OCI-LY7 (cell line): Measurements from ENCODE around the gene INPP4A. TPM values are rescaled to one million over a fixed set of nuclear protein-coding genes. Genes with fewer than 3 reads are reported as not detected.

Experiments
- BruUV-seq: library from RNA; stranded (reverse); fragments of 400-500 nt; replicated peaks from 2 replicates; lab custom pipeline; 2021; lab: Mats Ljungman, UMichigan
- CTCF ChIA-PET: fragments of 300-600 bp; sonication (Branson Sonifier 250); formaldehyde crosslinking; loops from one replicate; lab custom pipeline; 2022; ENCODE audit warnings: antibody characterized with exemption; ENCODE audit not compliant: unreplicated experiment; lab: Charles Lee
- POLR2A ChIA-PET: fragments of 300-600 bp; sonication (Branson Sonifier 250); formaldehyde crosslinking; loops from one replicate; lab custom pipeline; 2022; ENCODE audit warnings: antibody characterized with exemption; lab: Charles Lee
- DNase-seq: peaks from one replicate; pipeline ENCODE4 v3.0.0-alpha.2; 2015; ENCODE audit warnings: low spot score
- H2AFZ ChIP-seq: fragments of 200-600 bp; sonication (generic), shearing (Covaris generic); 2 replicates; pipeline ENCODE4 v1.6.1; 2014; ENCODE audit warnings: mild to moderate bottlenecking, antibody characterized with exemption, low read length, moderate library complexity
- H3K27ac ChIP-seq: fragments of 200-600 bp; sonication (generic); 2 replicates; pipeline ENCODE4 v1.5.1; 2014; ENCODE audit warnings: mixed run types, low read depth, mild to moderate bottlenecking, moderate library complexity, low read length, inconsistent platforms; ENCODE audit not compliant: poor library complexity, severe bottlenecking
- H3K36me3 ChIP-seq: fragments of 200-600 bp; sonication (generic); 2 replicates; pipeline ENCODE4 v1.6.1; 2014; ENCODE audit warnings: mild to moderate bottlenecking, antibody characterized with exemption, low read length, moderate library complexity, mixed read lengths; ENCODE audit not compliant: insufficient read depth
- H3K4me1 ChIP-seq: fragments of 200-600 bp; sonication (generic); 2 replicates; pipeline ENCODE4 v1.5.1; 2014; ENCODE audit warnings: mild to moderate bottlenecking, low read length; ENCODE audit not compliant: insufficient read depth, poor library complexity, severe bottlenecking
- H3K4me2 ChIP-seq: fragments of 200-600 bp; sonication (generic); 2 replicates; pipeline ENCODE4 v1.6.1; 2014; ENCODE audit warnings: mild to moderate bottlenecking, low read length
- H3K4me3 ChIP-seq: fragments of 200-600 bp; sonication (generic); 2 replicates; pipeline ENCODE4 v1.5.1; 2014; ENCODE audit warnings: mild to moderate bottlenecking, low read depth, low read length; ENCODE audit not compliant: poor library complexity, severe bottlenecking
- H3K79me2 ChIP-seq: fragments of 200-600 bp; sonication (generic); 2 replicates; pipeline ENCODE4 v1.6.1; 2016; ENCODE audit warnings: low read depth, mild to moderate bottlenecking, low read length, moderate library complexity, mixed read lengths; ENCODE audit not compliant: insufficient read depth
- H3K9me2 ChIP-seq: fragments of 200-600 bp; sonication (generic); 2 replicates; pipeline ENCODE4 v1.6.1; 2016; ENCODE audit warnings: mild to moderate bottlenecking, low read length, mixed read lengths; ENCODE audit not compliant: insufficient read depth
- H3K9me3 ChIP-seq: fragments of 200-600 bp; sonication (generic); 2 replicates; pipeline ENCODE4 v1.6.1; 2014; ENCODE audit warnings: mild to moderate bottlenecking, mixed run types, low read length, mixed read lengths
- H4K20me1 ChIP-seq: fragments of 200-600 bp; sonication (generic); 2 replicates; pipeline ENCODE4 v1.6.1; 2014; ENCODE audit warnings: mild to moderate bottlenecking, antibody characterized with exemption, low read length, moderate library complexity, mixed read lengths; ENCODE audit not compliant: insufficient read depth
- CTCF ChIP-seq: fragments of 200-600 bp; sonication (generic); conservative IDR thresholded peaks from 2 replicates; pipeline ENCODE4 v1.5.1; 2014; ENCODE audit warnings: mild to moderate bottlenecking, antibody characterized with exemption, low read length, moderate library complexity, mixed read lengths
- EZH2phosphoT487 ChIP-seq: fragments of 200-600 bp; sonication (generic); IDR thresholded peaks from 2 replicates; pipeline ENCODE4 v1.6.1; 2018; ENCODE audit warnings: low read depth, borderline replicate concordance, mild to moderate bottlenecking, mixed run types, antibody characterized with exemption, low read length, moderate library complexity, mixed read lengths
- intact Hi-C: fragments of 100-400 bp; cut with micrococcal nuclease; formaldehyde crosslinking; loops from one replicate; pipeline ENCODE4 v1.10.0; 2022; ENCODE audit not compliant: unreplicated experiment
- total RNA-seq, 2 experiments: library from RNA; depleted of rRNA in 1 of 2; stranded (reverse); fragments of >200 nt in 1 of 2; shearing (Covaris generic) in 1 of 2; gene quantifications; 2 replicates each; pipeline ENCODE4 v1.2.3, GENCODE V29; 2014 to 2022

The INPP4A gene
- total RNA-seq, 2 experiments from 2014 or later = 28.5 to 28.6 TPM

DNA sequence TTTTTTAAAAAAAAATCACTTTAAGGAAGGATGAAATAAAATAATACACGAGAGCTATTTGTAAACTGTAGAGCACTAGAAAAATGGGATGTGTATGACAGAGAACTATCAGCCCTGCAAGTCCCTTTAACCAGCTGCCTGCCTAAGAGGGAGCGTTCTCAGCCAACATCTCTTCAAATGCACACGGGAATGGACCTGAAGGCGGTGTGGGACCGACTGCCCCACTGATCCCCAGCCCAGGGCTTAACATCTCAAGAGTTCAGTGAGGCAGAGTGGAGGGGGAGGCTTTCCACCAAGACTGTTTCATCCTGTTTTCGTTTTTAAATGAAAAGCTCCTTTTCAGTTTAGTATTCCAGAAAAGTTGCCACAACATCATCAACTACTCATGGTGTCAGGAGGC lies 2.2 kb downstream of the INPP4A start:
- TF ChIP-seq EZH2phosphoT487 (no peak), CTCF (no peak)
- Histone ChIP-seq H3K9me2 (no peaks in the 10 kb centered on the region), H4K20me1 (peaks cover 9% of the 10 kb centered on the region; the same call in 1 of the 2 replicates), H3K79me2 (peaks cover 25% of the 10 kb centered on the region; the same call in 1 of the 2 replicates), H2AFZ (no peak overlapping the region), H3K4me3 (no peak overlapping the region), H3K27ac (no peak overlapping the region), H3K4me1 (peaks cover 22% of the 10 kb centered on the region), H3K9me3 (no peaks in the 10 kb centered on the region), H3K4me2 (peak overlapping the region; percentile 97; the same call in 1 of the 2 replicates), H3K36me3 (no peaks in the 10 kb centered on the region)
- ChIA-PET POLR2A (interaction anchor here (0.9 to 1.0 kb wide), 2 partner anchors 10 to 14 kb away, joined by 3 to 4 read pairs; no protein-coding TSS in a partner anchor), CTCF (no interaction called here)
- no peak for DNase-seq
- intact Hi-C loops = loop anchor here (10.0 kb wide), 1 partner anchor 158 kb away; the partner anchor contains the start of genes COA5 and UNC50
- BruUV-seq = no TSS peak

DNA sequence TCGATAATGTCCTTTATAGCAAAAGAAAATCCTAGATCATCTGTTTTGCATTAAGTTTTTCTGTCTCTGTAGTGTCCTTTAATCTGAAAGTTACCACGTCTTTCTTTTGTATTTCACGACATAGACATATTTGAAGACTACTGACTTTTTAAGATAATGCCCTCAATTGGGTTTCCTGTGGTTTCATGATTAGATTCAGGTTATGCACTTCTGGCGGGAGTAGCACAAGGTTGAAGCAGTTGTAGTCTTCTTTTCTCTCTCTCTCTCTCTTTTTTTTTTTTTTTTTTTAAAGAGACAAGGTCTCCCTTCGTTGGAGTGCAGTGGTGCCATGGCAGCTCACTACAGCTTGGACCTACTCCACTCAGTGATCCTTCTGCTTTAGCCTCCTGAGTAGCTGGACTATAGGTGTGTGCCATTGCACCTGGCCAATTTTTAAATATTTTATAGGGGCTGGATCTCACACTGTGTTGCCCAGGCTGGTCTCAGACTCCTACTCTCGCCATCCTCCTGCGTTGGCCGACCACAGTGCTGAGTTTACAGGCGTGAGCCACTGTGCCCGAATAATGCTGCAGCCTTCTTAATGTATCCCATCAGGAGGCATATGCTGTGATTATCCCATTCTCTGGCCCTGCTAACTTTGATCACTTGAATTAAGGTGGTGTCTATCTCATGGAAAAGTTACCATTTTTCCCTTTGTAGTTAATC lies 3.9 kb downstream of the INPP4A start:
- no peak overlapping the region for H3K4me2 ChIP-seq
- H3K79me2 ChIP-seq = peaks cover 28% of the 10 kb centered on the region; the same call in 1 of the 2 replicates
- no peak overlapping the region for H2AFZ ChIP-seq
- ChIA-PET POLR2A (interaction anchor here (0.6 kb wide), 2 partner anchors 12 to 111 kb away, joined by 3 read pairs; no protein-coding TSS in a partner anchor), CTCF (no interaction called here)
- intact Hi-C loops = loop anchor here (10.0 kb wide), 1 partner anchor 156 kb away; the partner anchor contains the start of genes COA5 and UNC50
- H3K9me3 ChIP-seq = no peaks in the 10 kb centered on the region
- TF ChIP-seq EZH2phosphoT487 (no peak), CTCF (no peak)
- no TSS peak for BruUV-seq
- no peak for DNase-seq
- H3K36me3 ChIP-seq = no peaks in the 10 kb centered on the region
- H4K20me1 ChIP-seq = peaks cover 9% of the 10 kb centered on the region; the same call in 1 of the 2 replicates
- H3K9me2 ChIP-seq = no peaks in the 10 kb centered on the region
- no peak overlapping the region for H3K27ac ChIP-seq
- peaks cover 22% of the 10 kb centered on the region for H3K4me1 ChIP-seq
- no peak overlapping the region for H3K4me3 ChIP-seq
